Measurements from ENCODE around the gene CIPC. TPM values are rescaled to one million over a fixed set of nuclear protein-coding genes. Genes with fewer than 3 reads are reported as not detected.

CIPC gene
- total and polyA plus RNA-seq, 9 of the 15 experiments (the other 6 are each of a cell fraction or from before 2014, with no cell fraction given): 5.0 to 16.9 (median 10.7) TPM

DNA sequence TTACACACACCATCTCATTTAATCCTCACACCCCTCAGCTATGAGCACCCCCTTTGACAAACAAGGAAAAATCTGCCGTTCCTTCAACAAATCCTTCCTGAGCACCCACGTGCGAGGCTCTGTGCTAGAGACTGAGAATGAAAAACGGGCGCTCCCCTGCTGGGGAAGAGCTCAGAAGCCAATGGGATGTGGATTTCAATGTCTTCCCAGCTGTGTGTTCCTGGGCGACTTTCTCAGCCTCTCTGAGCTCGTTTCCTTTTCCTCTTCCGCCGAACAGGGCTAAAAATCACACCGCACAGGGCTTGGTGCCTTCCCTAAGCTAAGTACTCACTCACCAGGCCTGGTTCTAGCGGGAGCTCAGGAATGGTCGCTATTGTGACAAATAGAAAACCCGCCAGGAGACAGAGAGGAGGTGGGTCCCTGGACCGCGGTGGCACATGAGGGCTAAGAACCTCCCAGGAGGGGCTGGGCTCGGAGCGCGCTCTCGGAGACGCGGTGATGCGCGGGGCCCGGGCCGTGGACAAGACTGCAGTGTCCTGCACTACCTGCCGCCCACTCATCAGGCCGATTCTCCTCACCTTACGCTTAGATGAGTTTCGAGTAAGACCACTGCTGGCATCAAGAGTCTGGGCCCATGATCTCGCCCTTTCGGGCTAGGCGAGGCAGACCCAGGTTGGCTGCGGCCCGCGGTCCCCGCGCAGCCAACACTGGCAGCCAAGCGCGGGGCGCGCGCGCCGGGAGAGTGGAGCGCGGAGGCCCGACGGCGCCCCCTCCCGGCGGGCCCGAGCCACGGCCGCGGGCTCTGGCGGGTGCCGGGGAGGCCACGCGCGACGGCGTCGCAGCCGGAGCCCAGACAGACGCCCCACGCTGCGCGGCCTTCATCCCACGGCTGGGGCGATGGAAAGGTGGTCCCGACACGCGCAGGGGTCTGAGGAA lies 26.6 kb downstream of the CIPC start (continued):
- TF ChIP-seq, protein P1, sequence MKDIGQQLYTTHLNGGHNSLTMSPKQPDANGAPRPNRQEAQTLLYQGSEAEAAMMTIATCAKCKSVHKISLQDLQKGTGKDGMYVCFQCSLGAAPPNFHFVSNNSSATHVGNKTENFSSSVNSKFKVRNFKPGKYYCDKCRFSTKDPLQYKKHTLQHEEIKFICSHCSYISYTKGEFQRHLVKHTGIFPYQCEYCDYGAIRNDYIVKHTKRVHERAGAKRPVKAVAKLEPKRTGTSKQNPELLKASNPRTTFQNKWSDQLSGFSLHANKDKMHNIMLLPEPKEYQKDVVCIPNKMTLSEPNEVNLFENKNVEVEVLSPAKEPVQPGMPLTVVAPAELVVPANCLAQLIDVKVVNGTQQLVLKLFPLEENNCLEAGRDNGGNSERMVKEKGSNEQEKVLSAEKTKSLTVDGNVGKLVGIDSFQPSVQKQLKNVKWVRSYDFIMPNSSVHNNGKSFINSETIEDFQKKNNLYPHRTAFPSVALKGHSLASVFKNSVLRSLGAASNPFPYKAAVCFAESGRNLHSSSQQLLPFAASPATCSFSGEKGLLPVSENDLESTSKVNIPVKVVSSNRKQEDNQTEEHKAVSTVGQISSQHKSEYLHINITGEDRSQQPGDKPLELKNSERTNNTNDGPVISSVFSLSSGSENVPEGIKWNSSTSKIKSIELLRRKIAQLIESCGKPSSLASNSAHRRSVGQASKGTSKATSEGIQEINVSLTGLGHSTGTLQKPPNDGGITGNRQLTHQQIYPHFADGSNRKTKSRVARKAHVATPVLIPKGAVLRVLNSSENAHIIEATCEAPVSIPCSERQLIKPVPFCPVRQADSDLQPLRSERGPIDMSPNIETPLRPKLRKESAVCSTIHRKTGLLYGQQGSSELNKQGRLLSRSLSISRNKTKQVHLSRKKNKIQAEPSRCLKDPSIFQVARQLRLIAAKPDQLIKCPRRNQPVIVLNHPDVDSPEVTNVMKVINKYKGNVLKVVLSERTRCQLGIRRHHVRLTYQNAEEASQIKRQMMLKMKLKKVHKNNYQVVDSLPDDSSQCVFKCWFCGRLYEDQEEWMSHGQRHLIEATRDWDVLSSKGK (CRISPR knock-in tag; IDR thresholded peaks at IDR 0.05): no peak
- TF ChIP-seq KDM1A (IDR thresholded peaks at IDR 0.05): no peak
- no peak for TF ChIP-seq MEF2D (tag; conservative IDR thresholded peaks at IDR 0.05; ENCODE audit: low read depth)
- TF ChIP-seq, protein P2, sequence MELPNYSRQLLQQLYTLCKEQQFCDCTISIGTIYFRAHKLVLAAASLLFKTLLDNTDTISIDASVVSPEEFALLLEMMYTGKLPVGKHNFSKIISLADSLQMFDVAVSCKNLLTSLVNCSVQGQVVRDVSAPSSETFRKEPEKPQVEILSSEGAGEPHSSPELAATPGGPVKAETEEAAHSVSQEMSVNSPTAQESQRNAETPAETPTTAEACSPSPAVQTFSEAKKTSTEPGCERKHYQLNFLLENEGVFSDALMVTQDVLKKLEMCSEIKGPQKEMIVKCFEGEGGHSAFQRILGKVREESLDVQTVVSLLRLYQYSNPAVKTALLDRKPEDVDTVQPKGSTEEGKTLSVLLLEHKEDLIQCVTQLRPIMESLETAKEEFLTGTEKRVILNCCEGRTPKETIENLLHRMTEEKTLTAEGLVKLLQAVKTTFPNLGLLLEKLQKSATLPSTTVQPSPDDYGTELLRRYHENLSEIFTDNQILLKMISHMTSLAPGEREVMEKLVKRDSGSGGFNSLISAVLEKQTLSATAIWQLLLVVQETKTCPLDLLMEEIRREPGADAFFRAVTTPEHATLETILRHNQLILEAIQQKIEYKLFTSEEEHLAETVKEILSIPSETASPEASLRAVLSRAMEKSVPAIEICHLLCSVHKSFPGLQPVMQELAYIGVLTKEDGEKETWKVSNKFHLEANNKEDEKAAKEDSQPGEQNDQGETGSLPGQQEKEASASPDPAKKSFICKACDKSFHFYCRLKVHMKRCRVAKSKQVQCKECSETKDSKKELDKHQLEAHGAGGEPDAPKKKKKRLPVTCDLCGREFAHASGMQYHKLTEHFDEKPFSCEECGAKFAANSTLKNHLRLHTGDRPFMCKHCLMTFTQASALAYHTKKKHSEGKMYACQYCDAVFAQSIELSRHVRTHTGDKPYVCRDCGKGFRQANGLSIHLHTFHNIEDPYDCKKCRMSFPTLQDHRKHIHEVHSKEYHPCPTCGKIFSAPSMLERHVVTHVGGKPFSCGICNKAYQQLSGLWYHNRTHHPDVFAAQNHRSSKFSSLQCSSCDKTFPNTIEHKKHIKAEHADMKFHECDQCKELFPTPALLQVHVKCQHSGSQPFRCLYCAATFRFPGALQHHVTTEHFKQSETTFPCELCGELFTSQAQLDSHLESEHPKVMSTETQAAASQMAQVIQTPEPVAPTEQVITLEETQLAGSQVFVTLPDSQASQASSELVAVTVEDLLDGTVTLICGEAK (IDR thresholded peaks at IDR 0.05): no peak
- TF ChIP-seq, protein P2 (CRISPR knock-in tag; IDR thresholded peaks at IDR 0.05): no peak
- no peak for TF ChIP-seq POLR2AphosphoS5 (IDR thresholded peaks at IDR 0.05; ENCODE audit: control insufficient read depth, insufficient read depth, low read depth, low read length)
- no peak for TF ChIP-seq GATA2 (CRISPR knock-in tag; IDR thresholded peaks at IDR 0.05)
- no peak for TF ChIP-seq BRF1 (IDR thresholded peaks at IDR 0.05; ENCODE audit: borderline replicate concordance, extremely low read depth, insufficient read length)
- no peak for TF ChIP-seq KLF16 (IDR thresholded peaks at IDR 0.05)
- no peak for TF ChIP-seq KAT2B (IDR thresholded peaks at IDR 0.05; ENCODE audit: low read depth, low read length)
- no peak for TF ChIP-seq LARP7 (IDR thresholded peaks at IDR 0.05)
- TF ChIP-seq, protein P3, sequence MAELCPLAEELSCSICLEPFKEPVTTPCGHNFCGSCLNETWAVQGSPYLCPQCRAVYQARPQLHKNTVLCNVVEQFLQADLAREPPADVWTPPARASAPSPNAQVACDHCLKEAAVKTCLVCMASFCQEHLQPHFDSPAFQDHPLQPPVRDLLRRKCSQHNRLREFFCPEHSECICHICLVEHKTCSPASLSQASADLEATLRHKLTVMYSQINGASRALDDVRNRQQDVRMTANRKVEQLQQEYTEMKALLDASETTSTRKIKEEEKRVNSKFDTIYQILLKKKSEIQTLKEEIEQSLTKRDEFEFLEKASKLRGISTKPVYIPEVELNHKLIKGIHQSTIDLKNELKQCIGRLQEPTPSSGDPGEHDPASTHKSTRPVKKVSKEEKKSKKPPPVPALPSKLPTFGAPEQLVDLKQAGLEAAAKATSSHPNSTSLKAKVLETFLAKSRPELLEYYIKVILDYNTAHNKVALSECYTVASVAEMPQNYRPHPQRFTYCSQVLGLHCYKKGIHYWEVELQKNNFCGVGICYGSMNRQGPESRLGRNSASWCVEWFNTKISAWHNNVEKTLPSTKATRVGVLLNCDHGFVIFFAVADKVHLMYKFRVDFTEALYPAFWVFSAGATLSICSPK (IDR thresholded peaks at IDR 0.05; ENCODE audit: borderline replicate concordance): no peak
- TF ChIP-seq POLR3G (IDR thresholded peaks at IDR 0.05; ENCODE audit: extremely low read depth, insufficient read length, insufficient replicate concordance): no peak
